Left kidney (tissue), 8 donors: Measurements from ENCODE around the gene UBE2D1. TPM values are rescaled to one million over a fixed set of nuclear protein-coding genes. Genes with fewer than 3 reads are reported as not detected.

Experiments used
- DNase-seq: peaks from one replicate; pipeline ENCODE4 v3.0.0-alpha.2; 2013
- long read RNA-seq, 8 donors: transcript quantifications; one replicate each; lab custom pipeline, GENCODE V29; 2026
- polyA plus RNA-seq: library from polyadenylated mRNA; unstranded; fragments of 120-200 nt; gene quantifications from one replicate; pipeline ENCODE4 v1.2.1, GENCODE V29; 2013; ENCODE audit not compliant: insufficient read length

The UBE2D1 gene
- 42.8 TPM for polyA plus RNA-seq
- long read RNA-seq, donor 1, transcript UBE2D1-201 (7 exons, 2,659 nt) = major isoform, 15 of 22 reads
- long read RNA-seq, donor 1, partial matches to known transcripts = 0 of 22 reads
- long read RNA-seq, donor 1, other reads (novel, unspliced or antisense) = 0 of 22 reads
- long read RNA-seq, donor 2, transcript UBE2D1-201 (7 exons, 2,659 nt) = major isoform, 20 of 23 reads
- long read RNA-seq, donor 2, partial matches to known transcripts = 0 of 23 reads
- long read RNA-seq, donor 2, other reads (novel, unspliced or antisense) = 0 of 23 reads
- long read RNA-seq, donor 3, transcript UBE2D1-201 (7 exons, 2,659 nt) = major isoform, 9 of 14 reads
- long read RNA-seq, donor 3, partial matches to known transcripts = 0 of 14 reads
- long read RNA-seq, donor 3, other reads (novel, unspliced or antisense) = 0 of 14 reads
- long read RNA-seq, donor 4, partial matches to known transcripts = 0 of 2 reads
- long read RNA-seq, donor 4, other reads (novel, unspliced or antisense) = 0 of 2 reads
- long read RNA-seq, donor 5, transcript UBE2D1-201 (7 exons, 2,659 nt) = major isoform, 29 of 39 reads
- long read RNA-seq, donor 5, transcript UBE2D1-203 (1 exons, 1,388 nt) = minor isoform, 5 of 39 reads
- long read RNA-seq, donor 5, partial matches to known transcripts = 0 of 39 reads
- long read RNA-seq, donor 5, other reads (novel, unspliced or antisense) = 0 of 39 reads
- long read RNA-seq, donor 6, transcript UBE2D1-203 (1 exons, 1,388 nt) = minor isoform, 15 of 38 reads
- long read RNA-seq, donor 6, transcript UBE2D1-201 (7 exons, 2,659 nt) = major isoform, 16 of 38 reads
- long read RNA-seq, donor 6, partial matches to known transcripts = 5 of 38 reads
- long read RNA-seq, donor 6, other reads (novel, unspliced or antisense) = 0 of 38 reads
- long read RNA-seq, donor 7, transcript UBE2D1-203 (1 exons, 1,388 nt) = minor isoform, 8 of 42 reads
- long read RNA-seq, donor 7, transcript UBE2D1-201 (7 exons, 2,659 nt) = major isoform, 29 of 42 reads
- long read RNA-seq, donor 7, transcript UBE2D1-202 (3 exons, 839 nt) = minor isoform, 5 of 42 reads
- long read RNA-seq, donor 7, partial matches to known transcripts = 0 of 42 reads
- long read RNA-seq, donor 7, other reads (novel, unspliced or antisense) = 0 of 42 reads
- long read RNA-seq, donor 8, transcript UBE2D1-201 (7 exons, 2,659 nt) = major isoform, 5 of 9 reads
- long read RNA-seq, donor 8, partial matches to known transcripts = 0 of 9 reads
- long read RNA-seq, donor 8, other reads (novel, unspliced or antisense) = 0 of 9 reads

GRCh38 chr10:58334817-58335305, at the start of gene UBE2D1:
Gene UBE2D1 (plus strand): TSS chr10:58335006. CDS start chr10:58335202, 196 bp downstream.
- peak; percentile 74 for DNase-seq

DNA sequence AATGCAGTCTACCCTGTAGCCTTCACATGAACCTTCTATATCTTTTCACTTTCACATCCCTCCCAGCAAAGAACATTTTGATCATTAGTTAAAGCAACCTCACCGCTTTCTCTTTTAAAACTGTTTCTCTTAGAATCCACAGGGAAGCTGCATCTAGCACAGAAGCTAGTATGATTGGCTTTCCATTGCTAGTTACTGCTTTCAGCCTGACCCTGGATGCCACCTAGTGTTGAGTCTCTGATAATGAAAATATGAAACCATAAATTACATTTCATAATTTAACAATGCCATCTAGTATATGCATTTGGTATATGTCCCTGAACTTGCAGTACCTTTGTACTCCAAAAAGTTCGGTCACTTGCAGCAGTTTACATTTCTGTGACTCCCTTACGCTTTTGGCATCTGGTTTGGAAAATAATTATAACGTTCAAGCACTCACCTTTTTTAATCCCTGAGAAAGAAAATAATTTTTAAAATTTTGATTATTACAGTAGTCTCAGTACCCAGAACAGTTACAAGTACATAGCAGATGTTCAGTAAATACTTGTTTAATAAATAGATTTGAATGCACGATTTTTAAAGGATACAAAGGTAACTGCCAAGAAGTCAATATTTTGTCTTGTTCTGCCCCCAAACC, 43.1 kb upstream of the UBE2D1 start:
- peak; percentile 15 for DNase-seq

- no peak for DNase-seq
Observed at GRCh38 chr10:58293989-58294388, 40.8 kb upstream of the UBE2D1 start.

- DNase-seq = peak; percentile 44
Observed at GRCh38 chr10:58299580-58299979, 35.2 kb upstream of the UBE2D1 start.

DNA sequence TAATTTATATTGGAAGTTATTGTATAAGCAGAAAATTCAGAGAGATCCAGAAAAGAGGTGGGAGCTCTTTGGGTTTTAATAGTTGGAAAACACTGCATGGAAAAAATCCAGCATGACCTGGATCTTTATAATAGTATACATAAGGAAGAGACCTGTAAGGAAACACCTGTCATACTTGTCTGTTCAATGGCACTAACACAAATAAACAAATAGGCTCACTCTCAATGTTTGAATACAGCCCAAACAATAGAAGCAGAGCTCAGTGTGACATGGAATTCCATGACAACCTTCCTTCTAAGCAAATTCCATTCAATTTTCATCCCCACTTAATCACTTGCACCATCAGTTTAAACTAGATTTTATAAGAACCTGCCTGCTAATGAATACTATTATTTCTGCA, 34.1 kb upstream of the UBE2D1 start:
- DNase-seq = no peak

GRCh38 chr10:58302254-58302653, 32.6 kb upstream of the UBE2D1 start:
- DNase-seq = no peak

DNA sequence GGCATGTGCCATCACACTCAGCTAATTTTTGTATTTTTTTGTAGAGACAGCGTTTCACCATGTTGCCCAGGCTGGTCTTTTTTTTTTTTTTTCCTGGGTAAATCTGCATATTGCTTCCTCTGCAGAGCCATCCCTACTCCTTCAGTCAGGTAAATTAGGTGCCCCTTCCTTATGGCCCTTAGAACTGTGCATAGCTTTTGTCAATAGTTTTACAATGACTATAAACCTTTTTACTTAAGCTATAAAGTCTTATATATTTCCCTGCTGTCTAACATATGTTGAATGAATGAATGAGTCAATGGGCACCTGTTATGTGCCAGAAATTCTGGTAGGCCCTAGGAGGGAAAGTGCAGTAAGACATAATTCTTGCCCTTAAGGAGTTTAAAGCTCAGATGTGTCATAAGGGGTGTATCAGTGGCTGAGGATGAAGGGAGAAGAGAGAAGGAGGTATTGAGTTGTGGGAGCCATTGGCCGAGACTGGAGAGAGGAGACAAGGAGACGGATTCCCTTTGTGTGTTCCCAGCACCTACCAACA, 30.6 kb upstream of the UBE2D1 start:
- no peak for DNase-seq

- DNase-seq = no peak
Observed at GRCh38 chr10:58305821-58306220, 29.0 kb upstream of the UBE2D1 start.

- no peak for DNase-seq
Observed at GRCh38 chr10:58307676-58308075, 27.1 kb upstream of the UBE2D1 start.

- DNase-seq = no peak
Observed at GRCh38 chr10:58311026-58311425, 23.8 kb upstream of the UBE2D1 start.

- DNase-seq = no peak
Observed at GRCh38 chr10:58316874-58317273, 17.9 kb upstream of the UBE2D1 start.

- no peak for DNase-seq
Observed at GRCh38 chr10:58318346-58318745, 16.5 kb upstream of the UBE2D1 start.

DNA sequence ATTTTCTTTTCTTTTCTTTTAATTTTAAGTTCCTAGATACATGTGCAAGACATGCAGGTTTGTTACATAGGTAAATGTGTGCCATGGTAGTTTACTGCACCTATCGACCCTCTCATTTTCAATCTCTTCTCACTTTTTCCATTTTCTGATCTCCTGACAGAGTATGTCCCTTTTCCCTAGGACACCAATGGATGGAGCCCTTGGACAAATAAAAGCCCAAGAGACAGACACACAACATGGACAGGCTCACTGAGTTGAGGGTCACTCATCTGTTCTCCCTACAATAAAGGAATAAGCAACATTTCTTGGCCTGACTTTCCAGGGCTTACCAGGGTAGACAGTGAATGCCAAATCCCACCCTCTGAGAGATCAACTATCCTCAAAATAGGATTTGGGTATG, 15.2 kb upstream of the UBE2D1 start:
- no peak for DNase-seq

DNA sequence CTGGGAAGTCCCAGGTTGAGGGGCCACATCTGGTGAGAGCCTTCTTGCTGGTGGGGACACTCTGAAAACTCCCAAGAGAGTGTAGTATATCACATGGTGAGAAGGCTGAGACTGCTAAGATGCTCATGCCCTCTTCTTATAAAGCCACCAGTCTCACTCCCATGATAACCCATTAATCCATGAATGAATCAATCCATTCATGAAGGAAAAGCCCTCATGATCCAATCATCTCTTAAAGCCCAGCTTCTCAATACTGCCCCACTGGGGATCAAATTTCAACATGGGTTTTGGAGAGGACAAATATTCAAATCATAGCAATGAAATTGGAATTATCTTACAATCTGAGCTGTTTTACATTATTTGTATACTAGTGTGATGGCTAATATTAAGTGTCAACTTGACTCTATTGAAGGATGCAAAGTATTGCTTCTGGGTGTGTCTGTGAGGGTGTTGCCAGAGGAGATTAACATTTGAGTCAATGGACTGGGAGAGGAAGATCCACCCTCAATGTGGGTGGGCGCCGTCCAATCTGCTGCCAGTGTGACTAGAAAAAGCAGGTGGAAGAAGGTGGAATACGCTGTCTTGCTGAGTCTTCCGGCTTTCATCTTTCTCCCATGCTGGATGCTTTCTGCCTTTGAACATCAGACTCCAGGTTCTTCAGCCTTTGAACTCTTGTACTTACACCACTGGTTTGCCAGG, 14.3 kb upstream of the UBE2D1 start:
- no peak for DNase-seq

DNA sequence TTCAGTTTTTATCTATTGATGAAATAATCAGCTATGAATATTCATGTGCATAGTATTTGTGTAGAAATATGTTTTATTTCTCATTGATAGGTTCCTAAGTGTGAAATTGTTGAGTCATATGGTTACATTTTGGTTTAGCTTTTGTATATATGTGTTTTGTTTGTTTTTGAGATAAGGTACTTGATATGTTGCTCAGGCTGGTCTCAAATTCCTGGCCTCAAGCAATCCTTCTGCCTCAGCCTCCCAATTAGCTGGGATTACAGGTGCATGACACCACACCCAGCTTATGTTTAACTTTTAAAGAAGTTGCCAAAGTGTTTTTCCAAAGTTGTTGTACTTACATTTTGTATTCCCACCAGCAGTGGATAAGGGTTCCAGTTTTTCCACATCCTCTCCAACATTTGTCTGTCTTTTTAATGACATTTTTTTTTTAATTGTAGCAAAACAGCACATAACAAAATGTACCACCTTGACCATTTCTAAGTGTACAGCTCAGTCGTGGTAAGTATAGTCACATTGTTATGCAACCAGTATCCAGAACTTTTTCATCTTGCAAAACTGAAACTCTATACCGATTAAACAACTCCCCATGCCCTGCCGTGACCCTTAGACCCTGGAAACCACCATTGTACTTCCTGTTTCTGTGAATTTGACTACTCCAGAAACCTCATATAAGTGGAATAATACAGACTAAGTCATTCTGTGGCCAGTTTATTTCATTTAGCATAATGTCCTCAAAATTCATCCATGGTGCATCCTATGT, 12.6 kb upstream of the UBE2D1 start:
- no peak for DNase-seq

- no peak for DNase-seq
Observed at GRCh38 chr10:58322835-58323209, 12.0 kb upstream of the UBE2D1 start.

DNA sequence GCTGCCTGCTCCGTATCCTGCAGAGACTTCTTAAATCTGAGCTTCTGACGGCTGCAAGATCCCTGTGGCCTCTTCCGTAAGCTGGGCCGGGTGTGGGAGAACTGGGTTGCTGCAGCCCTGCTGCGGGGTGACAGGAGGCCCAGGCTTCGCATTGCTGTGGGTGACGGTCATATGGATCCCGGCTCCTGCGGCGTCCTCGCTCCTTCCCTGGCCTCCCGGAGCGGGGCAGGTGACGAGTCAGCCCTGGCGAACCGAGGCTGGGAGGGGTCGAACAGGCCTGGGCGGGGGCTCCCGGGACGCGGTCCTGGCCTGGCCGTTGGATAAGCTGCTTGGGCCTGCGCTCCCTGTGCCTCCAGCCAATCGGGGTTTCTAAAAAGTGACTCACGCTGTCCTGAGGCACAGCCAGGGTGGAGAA, 7.8 kb upstream of the UBE2D1 start:
- DNase-seq = no peak

DNA sequence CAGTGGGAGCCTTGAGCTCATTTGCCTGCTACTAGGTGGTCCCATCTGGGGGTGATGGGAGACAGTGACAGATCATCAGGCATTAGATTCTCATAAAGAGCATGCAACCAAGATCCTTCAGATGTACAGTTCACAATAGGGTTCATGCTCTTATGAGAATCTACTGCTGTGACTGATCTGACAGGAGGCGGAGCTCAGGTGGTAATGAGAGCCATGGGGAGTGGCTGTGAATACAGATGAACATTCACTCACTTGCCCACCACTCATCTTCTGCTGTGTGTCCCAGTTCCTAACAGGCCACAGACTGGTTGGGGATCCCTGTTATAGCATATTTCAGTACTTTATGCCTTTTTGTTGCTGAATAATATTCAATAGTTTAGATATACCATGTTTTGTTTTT, 6.6 kb upstream of the UBE2D1 start:
- DNase-seq = no peak

DNA sequence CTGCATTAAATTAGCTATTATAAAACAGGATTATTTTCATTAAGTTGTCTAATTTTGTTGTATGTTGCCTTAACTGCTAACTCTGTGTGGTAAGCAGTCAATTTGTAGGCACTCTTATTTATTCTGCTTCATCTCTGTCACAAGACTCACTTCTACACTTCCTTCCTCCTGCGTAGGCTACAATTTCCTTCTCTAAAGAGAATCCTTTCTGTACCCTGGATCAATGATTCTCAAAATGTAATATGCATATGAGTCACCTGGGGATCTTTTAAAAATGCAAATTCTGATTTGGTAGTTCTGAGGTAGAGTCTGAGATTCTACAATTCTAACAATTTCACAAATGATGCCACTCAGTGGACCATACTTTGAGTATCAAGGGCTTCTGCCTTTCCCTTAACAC, 4.4 kb upstream of the UBE2D1 start:
- DNase-seq = no peak

DNA sequence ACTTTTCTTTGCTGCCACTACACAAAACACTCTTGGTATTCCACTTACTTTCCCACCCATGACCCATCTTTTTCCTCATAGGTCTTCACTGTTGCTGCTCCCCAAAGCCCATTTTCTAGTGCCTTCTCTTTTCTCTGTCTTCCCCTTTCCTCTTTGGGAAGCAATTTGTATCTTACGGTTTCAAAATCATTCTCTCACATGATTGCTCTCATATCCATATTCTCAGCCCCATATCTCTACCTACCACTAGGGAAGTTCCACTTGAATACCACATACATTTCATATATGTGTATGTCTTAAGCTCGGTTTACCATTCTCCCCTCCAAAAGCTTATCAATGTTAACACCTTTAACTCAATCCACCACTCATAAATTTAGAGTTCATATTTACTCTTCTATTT, 3.2 kb upstream of the UBE2D1 start:
- DNase-seq = no peak
